Uterus (tissue), 2 donors: Measurements from ENCODE around the gene HTR3B.

Source experiments
- POLR2A ChIP-seq, 2 donors: fragments of 450-650 bp; IDR thresholded peaks; one replicate each; pipeline ENCODE4 v1.6.1; 2016; ENCODE audit warnings: antibody characterized with exemption in 2 of 2, mild to moderate bottlenecking in 1 of 2, moderate library complexity in 1 of 2
- TF ChIP-seq, protein P1 (sequence below), 4 experiments: fragments of 200-600 bp in 2 of 4; fragments of 450-650 bp in 2 of 4; sonication (generic) in 2 of 4; IDR thresholded peaks; one replicate each; pipeline ENCODE4 v1.5.1; 2016 to 2019; ENCODE audit warnings: antibody characterized with exemption in 4 of 4, mild to moderate bottlenecking in 2 of 4, moderate library complexity in 1 of 4

DNA sequence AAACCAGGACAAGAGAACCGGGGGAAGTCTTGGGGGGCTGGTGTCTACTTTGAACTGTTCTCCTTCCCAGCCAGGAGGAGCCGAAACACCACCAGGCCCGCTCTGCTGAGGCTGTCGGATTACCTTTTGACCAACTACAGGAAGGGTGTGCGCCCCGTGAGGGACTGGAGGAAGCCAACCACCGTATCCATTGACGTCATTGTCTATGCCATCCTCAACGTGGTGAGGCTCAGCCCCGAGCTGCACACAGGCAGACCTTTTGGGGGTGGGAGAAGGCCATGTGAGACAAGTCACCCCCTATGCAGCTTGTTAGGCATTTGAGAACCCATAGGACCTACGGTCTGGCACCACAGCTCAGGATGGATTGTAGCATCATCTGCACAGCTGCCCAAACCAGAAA lies 73.1 kb downstream of the HTR3B start:
- TF ChIP-seq, protein P1, sequence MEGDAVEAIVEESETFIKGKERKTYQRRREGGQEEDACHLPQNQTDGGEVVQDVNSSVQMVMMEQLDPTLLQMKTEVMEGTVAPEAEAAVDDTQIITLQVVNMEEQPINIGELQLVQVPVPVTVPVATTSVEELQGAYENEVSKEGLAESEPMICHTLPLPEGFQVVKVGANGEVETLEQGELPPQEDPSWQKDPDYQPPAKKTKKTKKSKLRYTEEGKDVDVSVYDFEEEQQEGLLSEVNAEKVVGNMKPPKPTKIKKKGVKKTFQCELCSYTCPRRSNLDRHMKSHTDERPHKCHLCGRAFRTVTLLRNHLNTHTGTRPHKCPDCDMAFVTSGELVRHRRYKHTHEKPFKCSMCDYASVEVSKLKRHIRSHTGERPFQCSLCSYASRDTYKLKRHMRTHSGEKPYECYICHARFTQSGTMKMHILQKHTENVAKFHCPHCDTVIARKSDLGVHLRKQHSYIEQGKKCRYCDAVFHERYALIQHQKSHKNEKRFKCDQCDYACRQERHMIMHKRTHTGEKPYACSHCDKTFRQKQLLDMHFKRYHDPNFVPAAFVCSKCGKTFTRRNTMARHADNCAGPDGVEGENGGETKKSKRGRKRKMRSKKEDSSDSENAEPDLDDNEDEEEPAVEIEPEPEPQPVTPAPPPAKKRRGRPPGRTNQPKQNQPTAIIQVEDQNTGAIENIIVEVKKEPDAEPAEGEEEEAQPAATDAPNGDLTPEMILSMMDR (IDR thresholded peaks at IDR 0.05) = no peak
- TF ChIP-seq POLR2A (IDR thresholded peaks at IDR 0.05) = no peak
